Ecto neural progenitor cell (in vitro differentiated cells): ENCODE data around the gene KCNB1.
"Not testable (repeated sequence)": the region's sequence is repeated elsewhere in the genome, so short reads cannot be mapped to it uniquely, and the experiment has no call there.

Source experiments
- DNase-seq: peaks from one replicate; pipeline ENCODE4 v3.0.0-alpha.2; 2018; ENCODE audit warnings: low spot score

Gene KCNB1

GRCh38 chr20:49435639-49436038 lies 46.8 kb downstream of the KCNB1 start:
- DNase-seq: no peak

- no peak for DNase-seq
These were observed 49.1 kb downstream of the KCNB1 start for GRCh38 chr20:49433333-49433732.

DNA sequence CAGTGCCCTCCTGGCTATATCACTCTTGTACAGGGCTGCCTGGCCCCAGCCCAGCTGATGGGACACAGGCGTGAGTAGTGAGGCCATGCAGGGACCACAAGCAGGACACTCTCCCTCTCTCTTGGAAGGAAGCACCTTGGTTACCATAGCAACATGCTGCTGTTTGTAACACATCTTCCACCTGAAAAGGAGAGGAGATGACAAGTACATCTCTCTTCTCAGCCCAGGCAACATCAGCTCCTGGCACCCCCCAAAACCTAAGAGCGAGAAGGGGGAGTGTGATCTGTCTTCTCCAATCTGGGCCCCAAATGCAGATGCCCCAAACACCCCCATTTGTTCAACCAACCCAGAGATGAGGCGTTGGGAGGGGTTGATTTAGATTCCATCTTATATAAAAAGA lies 49.9 kb downstream of the KCNB1 start:
- no peak for DNase-seq

GRCh38 chr20:49431329-49431728 lies 51.1 kb downstream of the KCNB1 start:
- no peak for DNase-seq

- DNase-seq: no peak
These were observed 52.1 kb downstream of the KCNB1 start for GRCh38 chr20:49430320-49430719.

GRCh38 chr20:49427751-49428518 lies 54.5 kb downstream of the KCNB1 start:
- no peak for DNase-seq

GRCh38 chr20:49426873-49427272 lies 55.6 kb downstream of the KCNB1 start:
- DNase-seq: no peak

- DNase-seq: no peak
These were observed 56.1 kb downstream of the KCNB1 start for GRCh38 chr20:49426395-49426794.

DNA sequence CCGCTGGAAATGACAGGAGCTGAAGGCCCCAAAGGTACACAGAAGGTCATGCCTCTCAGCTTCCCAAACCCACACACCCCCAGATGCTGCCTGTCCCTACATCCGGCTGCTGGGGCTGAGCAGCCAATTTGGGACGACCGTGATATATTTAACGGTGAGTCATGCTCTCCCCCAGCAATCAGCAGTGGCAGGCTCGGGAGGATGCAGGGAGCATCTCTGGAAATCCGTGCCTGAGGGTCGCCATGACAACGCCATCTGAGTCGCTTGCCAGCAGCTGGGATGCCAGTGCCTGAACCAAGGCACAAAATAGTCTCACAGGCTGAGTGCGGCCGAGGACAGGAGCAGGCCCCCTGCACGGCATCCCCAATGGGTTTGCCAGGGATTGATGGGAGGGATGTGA lies 57.9 kb downstream of the KCNB1 start:
- DNase-seq: no peak

DNA sequence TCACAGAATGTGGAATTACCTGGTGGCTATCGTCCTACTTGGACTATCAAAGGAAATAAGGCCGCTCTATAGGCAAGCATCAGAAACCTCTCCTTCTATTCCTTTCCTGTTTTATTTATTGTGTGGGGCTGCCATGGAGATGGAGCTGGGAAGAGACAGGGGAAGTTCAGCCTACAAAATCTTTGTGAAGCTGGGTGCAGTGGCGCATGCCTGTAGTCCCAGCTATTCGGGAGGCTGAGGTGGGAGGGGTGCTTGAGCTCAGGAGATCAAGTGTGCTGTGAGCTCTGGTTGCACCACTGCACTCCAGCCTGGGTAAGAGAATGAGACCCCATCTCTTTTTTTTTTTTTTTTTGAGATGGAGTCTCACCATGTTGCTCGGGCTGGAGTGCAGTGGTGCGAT lies 60.3 kb downstream of the KCNB1 start:
- DNase-seq: no peak

DNA sequence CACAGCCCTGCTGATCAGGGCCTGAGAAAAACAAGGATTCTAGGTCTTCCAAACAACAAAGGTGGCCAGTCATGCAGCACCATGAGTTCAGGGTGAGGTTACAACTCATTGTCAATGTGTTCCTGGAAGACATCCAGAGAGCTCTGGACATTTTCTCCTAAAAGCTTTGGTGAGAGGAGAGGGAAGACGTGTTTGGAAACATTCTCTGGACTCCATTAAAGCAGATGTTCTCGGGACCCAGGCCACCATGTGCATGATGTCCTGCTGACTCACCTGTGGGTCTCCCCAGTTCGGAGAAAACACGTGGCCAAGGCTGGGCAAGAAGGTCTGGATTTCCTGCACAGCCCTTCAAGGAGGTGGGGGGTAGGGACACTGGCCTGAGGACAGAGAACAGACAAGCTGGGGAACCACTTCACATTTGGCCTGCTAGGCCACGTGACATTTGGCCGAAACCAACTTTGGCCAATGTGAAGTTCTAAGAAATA lies 61.6 kb downstream of the KCNB1 start:
- DNase-seq: no peak

- DNase-seq: no peak
These were observed 62.2 kb downstream of the KCNB1 start for GRCh38 chr20:49420292-49420691.

DNA sequence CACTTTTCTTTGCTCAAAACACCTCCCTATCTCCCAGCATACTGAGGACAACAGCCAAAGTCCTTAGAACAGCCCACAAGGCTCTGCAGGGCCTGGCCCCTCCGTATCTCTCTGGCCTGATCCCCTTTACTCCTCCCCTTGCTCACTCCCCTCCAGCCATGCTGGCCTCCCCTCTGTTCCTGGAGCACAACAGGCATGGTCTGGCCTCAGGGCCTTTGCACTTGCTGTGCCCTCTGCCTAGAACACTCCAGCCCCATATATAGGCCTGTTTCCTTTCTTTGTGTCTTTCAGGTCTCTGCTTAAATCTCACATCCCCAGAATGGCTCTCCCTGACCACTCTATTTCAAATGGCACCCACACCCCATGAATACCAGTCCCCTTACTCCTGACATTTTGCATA lies 62.7 kb downstream of the KCNB1 start:
- DNase-seq: no peak

- no peak for DNase-seq
These were observed 63.7 kb downstream of the KCNB1 start for GRCh38 chr20:49418809-49419208.

- DNase-seq: no peak
These were observed 64.5 kb downstream of the KCNB1 start for GRCh38 chr20:49417843-49418555.

- no peak for DNase-seq
These were observed 66.8 kb downstream of the KCNB1 start for GRCh38 chr20:49415668-49416044.

DNA sequence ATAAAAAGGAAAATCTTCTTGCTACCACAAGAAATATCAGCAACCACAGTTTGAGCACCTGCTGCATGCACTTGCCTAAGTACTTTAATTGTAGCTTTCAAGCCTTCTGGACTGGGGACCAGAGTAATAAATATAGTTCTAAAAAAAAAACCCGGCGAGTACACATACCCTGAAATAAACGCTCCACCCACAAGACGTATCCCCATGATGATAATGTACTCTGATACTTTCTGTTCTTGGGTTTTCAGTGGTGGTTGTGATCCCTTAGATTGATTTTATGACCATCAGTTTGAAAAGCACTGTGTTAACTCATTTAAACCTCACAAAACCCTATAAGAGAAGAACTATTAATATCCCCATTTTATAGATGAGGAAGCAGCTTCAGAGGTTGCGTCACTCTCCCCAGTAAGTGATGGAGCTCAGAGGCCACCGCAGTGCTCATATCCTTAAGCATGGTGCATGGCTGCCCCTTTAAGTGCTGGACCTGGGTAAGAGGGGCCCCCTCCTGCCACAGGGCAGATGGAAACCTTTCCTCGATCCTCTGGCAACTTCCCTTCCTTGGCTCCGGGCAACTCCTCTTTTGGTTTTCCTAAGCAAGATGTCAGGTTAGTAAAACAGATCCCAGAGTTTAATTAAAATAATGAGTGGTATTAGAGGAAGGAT lies 67.3 kb downstream of the KCNB1 start:
- DNase-seq: no peak

DNA sequence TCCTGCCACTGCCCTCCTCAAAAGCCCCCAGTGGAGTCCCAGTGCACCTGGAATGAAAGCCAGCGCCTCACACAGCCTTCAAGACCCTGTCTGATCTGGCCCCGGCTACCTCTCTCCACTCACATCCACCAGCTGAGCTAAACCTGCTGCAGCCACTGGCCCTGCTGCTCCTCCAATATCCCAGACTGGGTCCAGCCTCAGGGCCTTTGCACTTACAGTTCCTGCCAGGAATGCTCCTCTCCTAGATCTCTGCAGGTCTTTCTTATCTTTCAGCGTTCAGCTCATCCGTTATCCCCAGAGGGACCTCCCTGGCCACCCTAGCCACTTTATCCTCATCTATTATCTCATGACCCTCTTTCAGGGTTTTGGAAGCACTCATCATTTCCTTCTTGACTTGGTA lies 68.8 kb downstream of the KCNB1 start:
- no peak for DNase-seq

DNA sequence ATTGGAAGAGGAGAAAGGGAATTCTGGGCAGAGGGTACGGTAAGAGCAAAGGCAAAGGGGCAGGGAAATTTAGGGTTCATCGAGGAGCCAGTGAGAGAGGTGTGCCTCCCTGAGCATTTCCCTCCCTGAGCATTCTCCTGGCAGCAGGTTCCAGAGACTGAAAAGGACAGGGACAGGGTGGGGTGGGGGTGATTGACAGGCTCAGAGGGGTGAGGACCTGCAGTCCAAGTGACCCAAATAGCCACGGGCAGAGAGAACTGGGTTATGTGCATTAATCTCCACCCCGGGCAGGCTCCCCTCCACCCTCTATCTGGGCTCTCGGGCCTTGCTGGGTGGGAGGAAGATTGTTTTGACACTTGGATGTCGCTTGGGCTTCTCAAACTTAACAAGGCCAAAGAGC lies 69.5 kb downstream of the KCNB1 start:
- no peak for DNase-seq

DNA sequence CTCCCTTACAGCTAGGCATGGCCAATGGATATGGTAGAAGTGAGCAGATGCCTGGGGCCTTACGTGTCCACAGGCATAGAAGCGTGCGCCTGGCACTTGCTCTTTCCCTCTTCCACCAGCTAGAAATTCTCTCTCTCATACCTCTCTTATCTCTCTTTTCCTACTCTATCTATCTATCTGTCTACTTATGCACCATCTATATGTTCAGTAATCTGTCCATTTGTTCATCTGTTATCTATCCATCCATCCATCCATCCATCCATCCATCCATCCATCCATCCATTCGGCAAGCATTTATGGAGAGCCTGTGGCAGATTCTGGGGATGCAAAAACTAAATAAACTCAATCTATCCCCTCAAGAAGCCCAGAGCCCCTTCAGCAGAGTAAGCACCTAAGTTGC lies 70.2 kb downstream of the KCNB1 start:
- DNase-seq: no peak

DNA sequence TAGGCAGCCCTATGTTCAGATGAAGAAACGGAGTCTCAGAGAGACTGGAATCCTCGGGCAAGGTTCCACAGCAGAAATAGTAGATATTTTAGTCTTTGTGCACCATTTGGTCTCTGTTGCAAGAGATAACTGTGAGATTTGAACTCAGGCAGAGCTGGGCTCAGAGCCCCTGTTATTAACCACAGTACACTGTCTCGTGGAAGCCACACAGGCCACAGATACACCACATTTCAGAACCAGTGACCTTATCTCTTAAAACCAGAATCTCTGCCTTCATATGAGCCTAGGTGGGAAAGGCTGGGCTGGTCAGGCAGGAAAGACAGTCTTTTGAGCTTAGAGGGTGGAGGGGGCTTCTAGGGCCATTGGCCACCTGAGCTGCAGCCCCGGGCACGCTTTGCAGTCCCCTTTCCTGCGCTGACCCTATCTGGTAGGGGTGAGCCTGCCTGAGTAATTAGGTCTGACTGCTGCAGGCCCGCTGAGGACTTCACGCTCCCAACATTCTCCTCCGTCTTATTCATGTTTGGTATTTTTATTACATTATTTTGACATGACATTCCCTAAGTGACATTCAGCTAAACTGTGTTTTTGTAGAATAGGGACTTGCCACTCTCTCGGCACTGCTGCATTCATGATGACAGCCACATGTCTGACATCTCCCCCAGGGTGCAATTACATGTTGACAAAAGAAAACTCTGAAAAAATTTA lies 71.1 kb downstream of the KCNB1 start:
- no peak for DNase-seq

DNA sequence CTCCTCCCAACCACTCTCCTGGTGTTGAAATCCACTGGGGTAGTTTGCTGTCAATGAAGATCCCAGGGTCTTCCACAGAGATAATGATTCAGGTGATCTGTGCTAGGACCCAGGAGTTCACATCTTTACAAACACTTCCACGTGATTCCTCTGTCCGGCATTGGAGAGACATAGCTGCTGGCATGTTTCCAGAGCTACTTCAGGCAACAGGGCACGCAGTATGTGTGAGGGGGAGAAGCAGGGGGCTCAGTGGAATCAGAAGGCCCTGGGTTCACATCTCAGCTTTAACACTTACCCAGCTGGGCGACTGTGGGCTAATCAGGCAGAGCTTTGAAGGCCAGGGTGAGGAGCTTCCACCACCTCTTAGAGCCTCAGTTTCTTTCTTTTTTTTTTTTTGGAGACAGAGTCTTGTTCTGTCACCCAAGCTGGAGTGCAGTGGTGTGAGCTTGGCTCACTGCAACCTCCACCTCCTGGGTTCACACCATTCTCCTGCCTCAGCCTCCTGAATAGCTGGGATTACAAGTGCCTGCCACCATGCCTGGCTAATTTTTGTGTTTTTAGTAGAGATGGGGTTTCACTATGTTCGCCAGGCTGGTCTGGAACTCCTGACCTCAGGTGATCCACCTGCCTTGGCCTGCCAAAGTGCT lies 72.4 kb downstream of the KCNB1 start:
- not testable (repeated sequence) for DNase-seq
